Activated CD8-positive, alpha-beta memory T cell treated with anti-CD3 and anti-CD28 coated beads, Interleukin-2, amount 10 ng/mL, durations not matched to agents 7 days and 5 days (primary cell): ENCODE measurements around the gene ADTRP. TPM values are rescaled to one million over a fixed set of nuclear protein-coding genes. Genes with fewer than 3 reads are reported as not detected.

Experiments used
- ATAC-seq: fragments of 150-1000 bp; cut with Tn5 transposase; one replicate; pipeline ENCODE4 v1.10.0; 2021; ENCODE audit warnings: moderate library complexity
- CTCF ChIA-PET: fragments of 350-600 bp; sonication (Branson Sonifier 250); formaldehyde crosslinking; loops from one replicate; lab custom pipeline; 2021; ENCODE audit warnings: antibody characterized with exemption; lab: Charles Lee
- DNase-seq: peaks from one replicate; pipeline ENCODE4 v3.0.0-alpha.2; 2020
- H3K27ac Mint-ChIP-seq: one replicate; pipeline ENCODE4 v1.8.0; 2021; ENCODE audit warnings: mild to moderate bottlenecking, mixed read lengths
- H3K27me3 Mint-ChIP-seq: one replicate; pipeline ENCODE4 v1.8.0; 2021; ENCODE audit warnings: mixed read lengths
- H3K36me3 Mint-ChIP-seq: one replicate; pipeline ENCODE4 v1.8.0; 2021; ENCODE audit warnings: mild to moderate bottlenecking, mixed read lengths
- H3K4me1 Mint-ChIP-seq: one replicate; pipeline ENCODE4 v1.8.0; 2021; ENCODE audit warnings: mixed read lengths
- H3K4me3 Mint-ChIP-seq: one replicate; pipeline ENCODE4 v1.8.0; 2021; ENCODE audit warnings: mild to moderate bottlenecking, moderate library complexity, mixed read lengths
- H3K9me3 Mint-ChIP-seq: one replicate; pipeline ENCODE4 v1.8.0; 2022; ENCODE audit warnings: low read depth, mixed read lengths
- total RNA-seq, 2 experiments: library from RNA; stranded (reverse); gene quantifications; one replicate each; pipeline ENCODE4 v1.2.3, GENCODE V29; 2021

ADTRP gene
- total RNA-seq, 2 experiments from 2014 or later: 0.47 to 2.0 TPM

- DNase-seq: no peak
- Mint-ChIP-seq H3K4me3 (no peak overlapping the region), H3K36me3 (peaks cover 4% of the 10 kb centered on the region), H3K27ac (no peak overlapping the region), H3K4me1 (no peaks in the 10 kb centered on the region), H3K9me3 (peaks cover 5% of the 10 kb centered on the region), H3K27me3 (peaks cover 8% of the 10 kb centered on the region)
- no peak for ATAC-seq
- CTCF ChIA-PET: interaction anchor here (0.7 kb wide), 1 partner anchor 201 kb away, joined by 3 read pairs; no protein-coding TSS in a partner anchor
Observed at GRCh38 chr6:11795403-11795802, 16.8 kb upstream of the ADTRP start.

- H3K4me3 Mint-ChIP-seq: no peak overlapping the region
- no peaks in the 10 kb centered on the region for H3K4me1 Mint-ChIP-seq
- peaks cover 8% of the 10 kb centered on the region for H3K27me3 Mint-ChIP-seq
- CTCF ChIA-PET: no interaction called here
- H3K36me3 Mint-ChIP-seq: peaks cover 4% of the 10 kb centered on the region
- DNase-seq (no peak), ATAC-seq (no peak)
- peaks cover 5% of the 10 kb centered on the region for H3K9me3 Mint-ChIP-seq
- H3K27ac Mint-ChIP-seq: no peak overlapping the region
Observed at GRCh38 chr6:11793277-11793676, 14.7 kb upstream of the ADTRP start.

GRCh38 chr6:11791354-11792107, 12.9 kb upstream of the ADTRP start:
- peaks cover 8% of the 10 kb centered on the region for H3K27me3 Mint-ChIP-seq
- H3K36me3 Mint-ChIP-seq: peaks cover 4% of the 10 kb centered on the region
- H3K4me1 Mint-ChIP-seq: no peaks in the 10 kb centered on the region
- no peak for ATAC-seq
- CTCF ChIA-PET: no interaction called here
- no peak overlapping the region for H3K27ac Mint-ChIP-seq
- no peak for DNase-seq
- peaks cover 5% of the 10 kb centered on the region for H3K9me3 Mint-ChIP-seq
- no peak overlapping the region for H3K4me3 Mint-ChIP-seq

GRCh38 chr6:11789744-11790143, 11.1 kb upstream of the ADTRP start:
- Mint-ChIP-seq H3K4me1 (peaks cover 1% of the 10 kb centered on the region), H3K27me3 (peaks cover 8% of the 10 kb centered on the region), H3K9me3 (peaks cover 5% of the 10 kb centered on the region), H3K27ac (no peak overlapping the region), H3K36me3 (peaks cover 4% of the 10 kb centered on the region), H3K4me3 (no peak overlapping the region)
- no peak for ATAC-seq
- CTCF ChIA-PET: no interaction called here
- DNase-seq: no peak

GRCh38 chr6:11788043-11788442, 9.4 kb upstream of the ADTRP start:
- CTCF ChIA-PET: no interaction called here

GRCh38 chr6:11785774-11786579, 7.4 kb upstream of the ADTRP start:
- peaks cover 5% of the 10 kb centered on the region for H3K4me1 Mint-ChIP-seq
- peak overlapping the region; percentile 63 for H3K4me3 Mint-ChIP-seq
- H3K9me3 Mint-ChIP-seq: peaks cover 3% of the 10 kb centered on the region
- DNase-seq: peak; percentile 77
- CTCF ChIA-PET: interaction anchor here (1.1 to 1.9 kb wide), 3 partner anchors 18 to 280 kb away, joined by 3 to 9 read pairs (median 3); no protein-coding TSS in a partner anchor
- peak; percentile 90 for ATAC-seq
- H3K27ac Mint-ChIP-seq: peak overlapping the region; percentile 29
- H3K36me3 Mint-ChIP-seq: no peaks in the 10 kb centered on the region
- H3K27me3 Mint-ChIP-seq: peaks cover 21% of the 10 kb centered on the region

More at GRCh38 chr6:11788043-11788442, 9.4 kb upstream of the ADTRP start:
- H3K9me3 Mint-ChIP-seq: peaks cover 7% of the 10 kb centered on the region
- H3K4me1 Mint-ChIP-seq: peaks cover 5% of the 10 kb centered on the region
- peaks cover 17% of the 10 kb centered on the region for H3K27me3 Mint-ChIP-seq
- no peak for ATAC-seq
- no peak overlapping the region for H3K4me3 Mint-ChIP-seq
- peaks cover 4% of the 10 kb centered on the region for H3K36me3 Mint-ChIP-seq
- DNase-seq: no peak
- no peak overlapping the region for H3K27ac Mint-ChIP-seq

- peaks cover 5% of the 10 kb centered on the region for H3K4me1 Mint-ChIP-seq
- DNase-seq (peak; percentile 75), ATAC-seq (peak; percentile 76)
- peak overlapping the region; percentile 63 for H3K4me3 Mint-ChIP-seq
- H3K27ac Mint-ChIP-seq: peak overlapping the region; percentile 13
- H3K9me3 Mint-ChIP-seq: peaks cover 3% of the 10 kb centered on the region
- CTCF ChIA-PET: interaction anchor here (0.7 to 1.9 kb wide), 3 partner anchors 18 to 130 kb away, joined by 3 to 9 read pairs (median 3); no protein-coding TSS in a partner anchor
- H3K27me3 Mint-ChIP-seq: peaks cover 21% of the 10 kb centered on the region
- no peaks in the 10 kb centered on the region for H3K36me3 Mint-ChIP-seq
Observed at GRCh38 chr6:11785415-11785773, 6.8 kb upstream of the ADTRP start.

GRCh38 chr6:11784341-11784740, 5.7 kb upstream of the ADTRP start:
- ATAC-seq: no peak

GRCh38 chr6:11783524-11784064, 5.0 kb upstream of the ADTRP start:
- no peak for DNase-seq
- peaks cover 3% of the 10 kb centered on the region for H3K9me3 Mint-ChIP-seq
- no peak overlapping the region for H3K27ac Mint-ChIP-seq
- H3K36me3 Mint-ChIP-seq: no peaks in the 10 kb centered on the region
- H3K4me1 Mint-ChIP-seq: peaks cover 5% of the 10 kb centered on the region
- H3K27me3 Mint-ChIP-seq: peaks cover 22% of the 10 kb centered on the region
- H3K4me3 Mint-ChIP-seq: no peak overlapping the region
- no peak for ATAC-seq
- CTCF ChIA-PET: interaction anchor here (0.8 kb wide), 1 partner anchor 131 kb away, joined by 3 read pairs; no protein-coding TSS in a partner anchor

More at GRCh38 chr6:11784341-11784740, 5.7 kb upstream of the ADTRP start:
- no peak for DNase-seq
- CTCF ChIA-PET: no interaction called here
- Mint-ChIP-seq H3K27ac (no peak overlapping the region), H3K36me3 (no peaks in the 10 kb centered on the region), H3K9me3 (peaks cover 3% of the 10 kb centered on the region), H3K27me3 (peaks cover 21% of the 10 kb centered on the region), H3K4me1 (peaks cover 5% of the 10 kb centered on the region), H3K4me3 (no peak overlapping the region)

GRCh38 chr6:11782524-11782923, 3.9 kb upstream of the ADTRP start:
- H3K9me3 Mint-ChIP-seq: peaks cover 3% of the 10 kb centered on the region
- CTCF ChIA-PET: interaction anchor here (1.2 kb wide), 1 partner anchor 127 kb away, joined by 4 read pairs; no protein-coding TSS in a partner anchor
- DNase-seq: no peak
- ATAC-seq: no peak
- peaks cover 5% of the 10 kb centered on the region for H3K4me1 Mint-ChIP-seq
- no peaks in the 10 kb centered on the region for H3K36me3 Mint-ChIP-seq
- no peak overlapping the region for H3K27ac Mint-ChIP-seq
- H3K4me3 Mint-ChIP-seq: no peak overlapping the region
- peaks cover 29% of the 10 kb centered on the region for H3K27me3 Mint-ChIP-seq

- no peak for ATAC-seq
- H3K36me3 Mint-ChIP-seq: no peaks in the 10 kb centered on the region
- no peak overlapping the region for H3K27ac Mint-ChIP-seq
- peaks cover 3% of the 10 kb centered on the region for H3K9me3 Mint-ChIP-seq
- H3K4me1 Mint-ChIP-seq: peaks cover 5% of the 10 kb centered on the region
- no peak overlapping the region for H3K4me3 Mint-ChIP-seq
- CTCF ChIA-PET: interaction anchor here (1.4 kb wide), 1 partner anchor 10 kb away, joined by 5 read pairs; no protein-coding TSS in a partner anchor
- DNase-seq: no peak
- peaks cover 36% of the 10 kb centered on the region for H3K27me3 Mint-ChIP-seq
Observed at GRCh38 chr6:11780097-11780428, 1.5 kb upstream of the ADTRP start.

- Mint-ChIP-seq H3K36me3 (no peaks in the 10 kb centered on the region), H3K27ac (no peak overlapping the region), H3K27me3 (peaks cover 34% of the 10 kb centered on the region), H3K4me3 (no peak overlapping the region), H3K4me1 (peaks cover 2% of the 10 kb centered on the region), H3K9me3 (peaks cover 3% of the 10 kb centered on the region)
- CTCF ChIA-PET: interaction anchor here (1.4 kb wide), 1 partner anchor 10 kb away, joined by 5 read pairs; no protein-coding TSS in a partner anchor
- ATAC-seq (no peak), DNase-seq (no peak)
Observed at GRCh38 chr6:11779329-11780096, 910 bp upstream of the ADTRP start.
